Subcutaneous preadipocyte (primary cell): ENCODE measurements around the gene KLHL17. TPM values are rescaled to one million over a fixed set of nuclear protein-coding genes. Genes with fewer than 3 reads are reported as not detected.

Experiments used
- small RNA-seq: library from RNA; depleted of rRNA; stranded (forward); fragments of <200 nt; gene quantifications from one replicate; pipeline ENCODE3, GENCODE V24; 2012
- total RNA-seq: library from RNA; depleted of rRNA; stranded (reverse); fragments of >200 nt; gene quantifications from 2 replicates; pipeline ENCODE4 v1.2.3, GENCODE V29; 2012

KLHL17 gene
- total RNA-seq: 4.8 and 9.2 TPM in 2 replicates

GRCh38 chr1:960363-961131 is at the start of gene KLHL17:
KLHL17 (plus strand) TSS chr1:960584; CDS start chr1:960694, 110 bp downstream.

GRCh38 chr1:923131-923990 is 37.0 kb upstream of the KLHL17 start, which contains the start of gene SAMD11:
SAMD11 (plus strand) TSS chr1:923923; CDS start chr1:924432, 509 bp downstream.

GRCh38 chr1:958823-959730 is 1.3 kb upstream of the KLHL17 start, which contains the start of gene NOC2L:
NOC2L (minus strand) TSS chr1:959256; CDS start chr1:959240, 16 bp downstream.

GRCh38 chr1:966135-966703 is 5.8 kb downstream of the KLHL17 start, which contains the start of gene PLEKHN1:
PLEKHN1 (plus strand) TSS chr1:966482; CDS start chr1:966532, 50 bp downstream.

GRCh38 chr1:981955-982558 is 21.7 kb downstream of the KLHL17 start, which contains the start of gene PERM1:
PERM1 (minus strand) TSS chr1:982093; CDS start chr1:981029, 1,064 bp downstream.

GRCh38 chr1:999725-1000356 is 39.5 kb downstream of the KLHL17 start, which contains the start of gene HES4:
HES4 (minus strand) TSS chr1:1000097; CDS start chr1:999973, 124 bp downstream.

GRCh38 chr1:1013105-1013921 is 52.9 kb downstream of the KLHL17 start, which contains the start of gene ISG15:
ISG15 (plus strand) TSS chr1:1013497; CDS start chr1:1013574, 77 bp downstream.

Small RNAs within 50 kb of the gene (small RNA-seq; reads per million reads assigned to genes)
- gene AL645608.3 (not detected), gene AL645608.4 (not detected)

Other genes with a start within 250 kb of the KLHL17 start
- under 0.01 and 0.20 TPM in 2 replicates for gene SAMD11, start 36.7 kb upstream of the KLHL17 start, total RNA-seq
- 76.4 and 120 TPM in 2 replicates for gene NOC2L, start 1.3 kb upstream of the KLHL17 start, total RNA-seq
- gene PLEKHN1, start 5.9 kb downstream of the KLHL17 start, total RNA-seq: 0.73 and 1.2 TPM in 2 replicates
- gene PERM1, start 21.5 kb downstream of the KLHL17 start, total RNA-seq: not detected in 2 replicates
- gene HES4, start 39.5 kb downstream of the KLHL17 start, total RNA-seq: not detected in 2 replicates
- gene ISG15, start 52.9 kb downstream of the KLHL17 start, total RNA-seq: 45.6 and 47.1 TPM in 2 replicates
- gene AGRN, start 59.5 kb downstream of the KLHL17 start, total RNA-seq: 9.9 and 19.2 TPM in 2 replicates
- gene RNF223, start 113.7 kb downstream of the KLHL17 start, total RNA-seq: not detected in 2 replicates
- 5.9 and 11.5 TPM in 2 replicates for gene C1orf159, start 155.5 kb downstream of the KLHL17 start, total RNA-seq
- gene TTLL10, start 213.3 kb downstream of the KLHL17 start, total RNA-seq: not detected in 2 replicates
- not detected in 2 replicates for gene TNFRSF18, start 246.0 kb downstream of the KLHL17 start, total RNA-seq